Fibroblast of upper back skin (primary cell): Measurements from ENCODE around the gene NEK7.

Experiments used
- DNase-seq: peaks from one replicate; pipeline ENCODE4 v3.0.0-alpha.2; 2013

The NEK7 gene

GRCh38 chr1:198363625-198364151 is 206.9 kb downstream of the NEK7 start:
- no peak for DNase-seq

- no peak for DNase-seq
Observed at GRCh38 chr1:198364471-198364870, 207.7 kb downstream of the NEK7 start.

GRCh38 chr1:198367296-198367695 is 210.5 kb downstream of the NEK7 start:
- DNase-seq, result no peak

GRCh38 chr1:198370996-198371395 is 214.2 kb downstream of the NEK7 start:
- no peak for DNase-seq
